Measurements from ENCODE around the gene CBLIF. TPM values are rescaled to one million over a fixed set of nuclear protein-coding genes. Genes with fewer than 3 reads are reported as not detected.

The CBLIF gene
- total RNA-seq, 2 experiments from 2014 or later = not detected

- no peaks in the 10 kb centered on the region for H3K36me3 Mint-ChIP-seq (ENCODE audit: low read depth)
- ATAC-seq (ENCODE audit: poor library complexity) = no peak
- intact Hi-C loops (cut with DNase I, micrococcal nuclease) = no loop called here
- no peaks in the 10 kb centered on the region for H3K27me3 Mint-ChIP-seq
- DNase-seq = no peak
- Histone ChIP-seq H3K4me1 (ENCODE audit: insufficient read depth, low read length) (no peaks in the 10 kb centered on the region), H3K36me3 (ENCODE audit: insufficient read depth, low read length) (no peaks in the 10 kb centered on the region), H3K4me3 (ENCODE audit: low read length) (no peak overlapping the region), H3K27ac (ENCODE audit: low read depth in 1 of 2, low read length in 2 of 2) (no peak overlapping the region), H3K9me3 (ENCODE audit: control insufficient read depth in 1 of 2, insufficient read depth in 1 of 2, low read length in 2 of 2) (no peaks in the 10 kb centered on the region), H3K27me3 (ENCODE audit: control insufficient read depth in 1 of 2, insufficient read depth in 2 of 2, low read length in 2 of 2) (no peaks in the 10 kb centered on the region)
- H3K27ac Mint-ChIP-seq = no peak overlapping the region
- H3K4me1 Mint-ChIP-seq (ENCODE audit: low read depth) = no peaks in the 10 kb centered on the region
- H3K4me3 Mint-ChIP-seq = no peak overlapping the region
- POLR2A ChIA-PET = no interaction called here
- CTCF ChIA-PET = interaction anchor here (1.0 kb wide), 1 partner anchor 28 kb away, joined by 3 read pairs; no protein-coding TSS in a partner anchor
- H3K9me3 Mint-ChIP-seq = no peaks in the 10 kb centered on the region
- no peak for TF ChIP-seq CTCF (IDR thresholded peaks at IDR 0.05)
These were observed 63.2 kb downstream of the CBLIF start for GRCh38 chr11:59782080-59782479.

- Mint-ChIP-seq H3K4me1 (ENCODE audit: low read depth) (peaks cover 4% of the 10 kb centered on the region), H3K4me3 (no peak overlapping the region), H3K9me3 (no peaks in the 10 kb centered on the region), H3K27me3 (no peaks in the 10 kb centered on the region), H3K27ac (no peak overlapping the region), H3K36me3 (ENCODE audit: low read depth) (no peaks in the 10 kb centered on the region)
- ChIA-PET CTCF (no interaction called here), POLR2A (no interaction called here)
- no peak overlapping the region for H3K4me3 ChIP-seq (ENCODE audit: low read length)
- no peaks in the 10 kb centered on the region for H3K9me3 ChIP-seq (ENCODE audit: control insufficient read depth in 1 of 2, insufficient read depth in 1 of 2, low read length in 2 of 2)
- no peak for DNase-seq
- no peak for TF ChIP-seq CTCF (IDR thresholded peaks at IDR 0.05)
- H3K36me3 ChIP-seq (ENCODE audit: insufficient read depth, low read length) = peaks cover 4% of the 10 kb centered on the region
- intact Hi-C loops (cut with DNase I, micrococcal nuclease) = no loop called here
- H3K27ac ChIP-seq (ENCODE audit: low read depth in 1 of 2, low read length in 2 of 2) = no peak overlapping the region
- no peaks in the 10 kb centered on the region for H3K27me3 ChIP-seq (ENCODE audit: control insufficient read depth in 1 of 2, insufficient read depth in 2 of 2, low read length in 2 of 2)
- H3K4me1 ChIP-seq (ENCODE audit: insufficient read depth, low read length) = no peaks in the 10 kb centered on the region
- ATAC-seq (ENCODE audit: poor library complexity) = no peak
These were observed 65.8 kb downstream of the CBLIF start for GRCh38 chr11:59779487-59779886.

Other genes with a start within 250 kb of the CBLIF start
- gene OSBP, start 229.7 kb downstream of the CBLIF start, total RNA-seq = 10 to 100 TPM; 54.9 to 58.2 TPM
- gene PATL1, start 176.5 kb downstream of the CBLIF start, total RNA-seq = 10 to 100 TPM; 51.8 to 55.2 TPM
- not detected for gene OR10V1, start 131.7 kb downstream of the CBLIF start, total RNA-seq
- gene STX3, start 90.1 kb downstream of the CBLIF start, total RNA-seq = 1 to 10 TPM; 4.6 to 6.4 TPM
- 10 to 100 TPM; 22.8 to 24.6 TPM for gene MRPL16, start 34.7 kb downstream of the CBLIF start, total RNA-seq
- gene TCN1, start 21.0 kb upstream of the CBLIF start, total RNA-seq = not detected
- not detected for gene OOSP3, start 33.3 kb upstream of the CBLIF start, total RNA-seq
- gene OOSP1, start 92.9 kb upstream of the CBLIF start, total RNA-seq = not detected
- gene OOSP4A, start 118.5 kb upstream of the CBLIF start, total RNA-seq = not detected
- gene OOSP4B, start 171.7 kb upstream of the CBLIF start, total RNA-seq = not detected
- gene OOSP2, start 194.9 kb upstream of the CBLIF start, total RNA-seq = not detected
- not detected for gene MS4A3, start 211.2 kb upstream of the CBLIF start, total RNA-seq
- gene MS4A2, start 243.2 kb upstream of the CBLIF start, total RNA-seq = not detected